ENCODE data around the gene SAMD4B.

DNA sequence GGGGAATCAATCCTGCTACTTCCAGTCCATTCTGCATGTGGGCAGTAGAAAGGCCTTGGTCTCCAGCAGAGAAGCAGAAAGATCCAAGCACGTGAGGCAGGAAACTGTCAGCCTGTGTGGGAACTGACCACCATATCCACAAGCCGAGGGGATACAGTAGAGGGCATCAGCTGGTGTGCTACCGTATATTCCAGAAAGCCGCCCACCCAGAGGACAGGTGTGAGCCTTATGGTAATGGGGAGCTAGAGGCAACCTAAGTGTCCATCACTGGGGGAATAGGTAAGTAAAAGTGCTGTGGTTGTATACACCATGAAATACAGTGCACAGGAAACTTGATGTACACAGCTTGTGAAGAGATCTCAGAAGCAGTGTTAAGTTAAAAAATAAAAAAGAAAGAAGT lies 48.8 kb upstream of the SAMD4B start:
- TF ChIP-seq, protein P1, sequence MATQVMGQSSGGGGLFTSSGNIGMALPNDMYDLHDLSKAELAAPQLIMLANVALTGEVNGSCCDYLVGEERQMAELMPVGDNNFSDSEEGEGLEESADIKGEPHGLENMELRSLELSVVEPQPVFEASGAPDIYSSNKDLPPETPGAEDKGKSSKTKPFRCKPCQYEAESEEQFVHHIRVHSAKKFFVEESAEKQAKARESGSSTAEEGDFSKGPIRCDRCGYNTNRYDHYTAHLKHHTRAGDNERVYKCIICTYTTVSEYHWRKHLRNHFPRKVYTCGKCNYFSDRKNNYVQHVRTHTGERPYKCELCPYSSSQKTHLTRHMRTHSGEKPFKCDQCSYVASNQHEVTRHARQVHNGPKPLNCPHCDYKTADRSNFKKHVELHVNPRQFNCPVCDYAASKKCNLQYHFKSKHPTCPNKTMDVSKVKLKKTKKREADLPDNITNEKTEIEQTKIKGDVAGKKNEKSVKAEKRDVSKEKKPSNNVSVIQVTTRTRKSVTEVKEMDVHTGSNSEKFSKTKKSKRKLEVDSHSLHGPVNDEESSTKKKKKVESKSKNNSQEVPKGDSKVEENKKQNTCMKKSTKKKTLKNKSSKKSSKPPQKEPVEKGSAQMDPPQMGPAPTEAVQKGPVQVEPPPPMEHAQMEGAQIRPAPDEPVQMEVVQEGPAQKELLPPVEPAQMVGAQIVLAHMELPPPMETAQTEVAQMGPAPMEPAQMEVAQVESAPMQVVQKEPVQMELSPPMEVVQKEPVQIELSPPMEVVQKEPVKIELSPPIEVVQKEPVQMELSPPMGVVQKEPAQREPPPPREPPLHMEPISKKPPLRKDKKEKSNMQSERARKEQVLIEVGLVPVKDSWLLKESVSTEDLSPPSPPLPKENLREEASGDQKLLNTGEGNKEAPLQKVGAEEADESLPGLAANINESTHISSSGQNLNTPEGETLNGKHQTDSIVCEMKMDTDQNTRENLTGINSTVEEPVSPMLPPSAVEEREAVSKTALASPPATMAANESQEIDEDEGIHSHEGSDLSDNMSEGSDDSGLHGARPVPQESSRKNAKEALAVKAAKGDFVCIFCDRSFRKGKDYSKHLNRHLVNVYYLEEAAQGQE (IDR thresholded peaks at IDR 0.05; ENCODE audit: insufficient replicate concordance, low read depth), result no peak
- TF ChIP-seq, protein P2, sequence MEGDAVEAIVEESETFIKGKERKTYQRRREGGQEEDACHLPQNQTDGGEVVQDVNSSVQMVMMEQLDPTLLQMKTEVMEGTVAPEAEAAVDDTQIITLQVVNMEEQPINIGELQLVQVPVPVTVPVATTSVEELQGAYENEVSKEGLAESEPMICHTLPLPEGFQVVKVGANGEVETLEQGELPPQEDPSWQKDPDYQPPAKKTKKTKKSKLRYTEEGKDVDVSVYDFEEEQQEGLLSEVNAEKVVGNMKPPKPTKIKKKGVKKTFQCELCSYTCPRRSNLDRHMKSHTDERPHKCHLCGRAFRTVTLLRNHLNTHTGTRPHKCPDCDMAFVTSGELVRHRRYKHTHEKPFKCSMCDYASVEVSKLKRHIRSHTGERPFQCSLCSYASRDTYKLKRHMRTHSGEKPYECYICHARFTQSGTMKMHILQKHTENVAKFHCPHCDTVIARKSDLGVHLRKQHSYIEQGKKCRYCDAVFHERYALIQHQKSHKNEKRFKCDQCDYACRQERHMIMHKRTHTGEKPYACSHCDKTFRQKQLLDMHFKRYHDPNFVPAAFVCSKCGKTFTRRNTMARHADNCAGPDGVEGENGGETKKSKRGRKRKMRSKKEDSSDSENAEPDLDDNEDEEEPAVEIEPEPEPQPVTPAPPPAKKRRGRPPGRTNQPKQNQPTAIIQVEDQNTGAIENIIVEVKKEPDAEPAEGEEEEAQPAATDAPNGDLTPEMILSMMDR (IDR thresholded peaks at IDR 0.05; ENCODE audit: insufficient read depth, low read length), result no peak

All from HL-60 (cell line).